SKM-1 (cell line): ENCODE measurements around the gene GLCCI1.
"Not testable (repeated sequence)": the region's sequence is repeated elsewhere in the genome, so short reads cannot be mapped to it uniquely, and the experiment has no call there.

Experiments
- DNase-seq: peaks from one replicate; lab custom pipeline; 2025; ENCODE audit not compliant: unreplicated experiment; lab: John Stamatoyannopoulos, UW

Gene GLCCI1

DNA sequence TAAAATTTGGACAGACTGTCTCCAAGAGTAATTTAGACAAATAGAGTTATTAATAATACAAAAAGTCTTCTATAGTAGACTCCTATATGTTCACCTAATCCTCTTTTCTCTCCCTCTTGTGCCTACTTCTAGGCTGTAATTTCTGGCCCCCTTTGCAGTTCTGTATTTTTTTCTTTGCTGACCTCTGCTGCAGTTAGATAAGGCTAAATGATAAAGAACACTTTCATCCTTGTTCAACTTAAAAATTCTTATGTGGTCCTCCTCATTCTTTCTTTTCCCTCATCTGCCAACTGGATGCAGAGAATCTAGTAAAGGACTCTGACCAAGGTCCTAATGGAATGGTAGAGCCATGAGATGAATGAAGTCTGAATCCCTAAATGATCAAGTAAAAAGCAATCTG lies 20.1 kb downstream of the GLCCI1 start:
- DNase-seq, result no peak

DNA sequence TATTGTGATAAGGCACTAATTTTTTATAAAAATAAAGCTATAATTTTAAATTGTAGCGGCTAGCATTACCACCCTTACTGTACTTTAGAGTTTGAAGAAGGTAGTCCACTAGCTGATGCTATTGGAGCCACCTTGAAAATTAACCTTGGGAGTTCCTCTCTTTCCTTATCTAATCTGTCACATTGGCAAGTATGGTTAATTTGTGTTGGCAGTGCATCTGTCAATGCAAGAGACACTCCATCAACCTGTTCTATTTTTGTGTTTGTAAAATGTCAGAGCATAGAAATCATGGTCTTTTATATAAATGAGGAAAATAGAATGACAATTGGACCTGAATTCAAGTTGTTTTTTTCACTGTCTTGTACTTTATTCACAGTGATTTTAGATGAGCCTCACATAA lies 20.5 kb downstream of the GLCCI1 start:
- DNase-seq, result no peak

DNA sequence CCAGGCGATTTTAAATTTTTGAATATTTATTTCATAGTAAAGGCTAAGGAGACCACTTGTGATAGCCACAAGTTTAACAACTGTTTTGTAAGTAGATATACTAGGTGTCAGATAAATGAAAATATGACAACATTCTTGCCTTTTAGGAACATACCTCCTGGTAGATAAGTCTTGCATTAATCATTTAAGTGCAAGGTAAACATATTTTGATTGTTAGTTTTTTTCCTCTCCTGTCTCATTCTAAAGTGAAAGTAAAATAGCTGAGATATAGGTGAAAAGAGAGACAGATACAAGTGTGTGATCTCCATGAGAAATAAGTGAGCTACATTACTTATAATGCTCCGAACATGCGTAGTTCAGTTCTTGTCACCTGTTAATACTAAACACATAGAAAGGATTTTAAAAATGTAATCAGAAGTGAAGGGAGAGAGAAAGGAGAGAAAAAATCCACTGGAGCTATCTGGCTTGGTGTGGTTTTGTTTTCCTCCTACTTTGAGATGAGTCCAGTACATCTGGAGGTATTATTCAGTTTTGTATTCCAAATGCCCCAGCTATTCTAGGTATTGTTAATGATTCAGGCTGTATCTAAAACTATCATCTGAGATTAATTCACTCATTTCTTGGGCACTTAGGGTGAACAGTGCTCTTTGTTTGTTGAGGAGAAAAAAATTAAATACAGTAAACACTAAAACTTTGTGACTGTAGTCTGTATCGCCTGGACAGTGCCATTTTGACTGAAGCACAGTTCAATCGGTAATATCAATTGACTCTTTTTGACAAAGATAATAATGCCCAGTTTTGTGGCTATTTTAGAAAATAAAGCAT lies 21.2 kb downstream of the GLCCI1 start:
- no peak for DNase-seq

DNA sequence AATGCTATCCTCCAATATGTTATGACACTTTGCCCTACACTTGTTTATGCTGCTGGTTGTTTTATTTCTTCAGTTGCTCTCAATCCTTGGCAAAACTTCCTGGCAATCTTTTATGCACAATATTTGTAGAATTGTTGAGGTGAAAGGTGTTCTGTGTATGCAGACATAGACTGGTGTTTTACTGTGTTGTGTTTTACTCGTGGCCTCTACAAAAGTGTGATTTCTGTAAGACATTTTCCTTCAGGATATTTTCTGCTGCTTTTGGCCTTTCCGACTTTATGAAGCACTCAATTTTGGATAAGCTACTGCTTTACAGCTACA lies 21.8 kb downstream of the GLCCI1 start:
- DNase-seq, result no peak

DNA sequence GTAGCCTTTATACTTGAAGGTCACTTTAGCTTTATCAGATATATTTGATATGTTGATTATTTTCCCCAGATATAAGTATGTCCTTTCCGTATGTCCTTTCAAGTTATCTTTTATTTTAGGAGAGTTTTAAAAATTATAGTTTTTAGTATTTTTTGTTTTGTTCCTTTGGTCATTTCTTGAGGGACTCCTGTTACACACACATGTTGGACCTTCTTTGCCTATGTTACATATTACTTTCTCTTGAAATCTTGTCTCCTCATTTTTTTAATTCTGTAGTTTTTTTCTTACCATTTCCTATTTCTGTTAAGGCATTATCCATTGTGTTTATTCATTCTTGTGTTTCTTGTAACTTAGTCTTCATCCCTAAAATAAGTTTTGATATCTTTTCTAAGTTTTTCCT lies 23.9 kb downstream of the GLCCI1 start:
- no peak for DNase-seq

DNA sequence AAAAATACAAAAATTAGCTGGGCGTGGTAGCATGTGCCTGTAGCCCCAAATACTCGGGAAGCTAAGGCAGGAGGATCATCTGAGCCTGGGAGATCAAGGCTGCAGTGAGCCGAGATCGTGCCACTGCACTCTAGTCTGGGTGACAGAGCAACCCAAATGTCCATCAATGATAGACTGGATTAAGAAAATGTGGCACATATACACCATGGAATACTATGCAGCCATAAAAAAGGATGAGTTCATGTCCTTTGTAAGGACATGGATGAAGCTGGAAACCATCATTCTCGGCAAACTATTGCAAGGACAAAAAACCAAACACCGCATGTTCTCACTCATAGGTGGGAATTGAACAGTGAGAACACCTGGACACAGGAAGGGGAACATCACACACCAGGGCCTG lies 26.8 kb downstream of the GLCCI1 start:
- DNase-seq, result not testable (repeated sequence)

DNA sequence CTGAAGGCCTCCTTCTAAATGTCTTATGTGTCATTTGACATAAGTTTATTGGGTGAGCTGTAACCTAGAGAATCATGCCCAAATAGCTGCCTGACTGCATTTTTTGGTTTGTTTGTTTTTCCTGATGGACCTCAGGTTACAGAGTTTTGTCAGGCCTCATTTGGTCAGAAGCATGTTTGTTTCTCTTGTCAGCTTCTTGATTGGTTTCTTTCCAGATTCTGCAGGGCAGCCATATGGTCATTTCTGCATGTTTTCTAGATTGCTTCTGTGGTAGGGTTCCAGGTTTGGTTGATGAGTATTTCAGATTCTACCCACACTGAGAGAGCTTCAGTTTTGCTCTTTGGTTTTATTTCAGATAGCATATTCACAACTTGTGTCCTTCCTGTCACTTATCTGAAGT lies 28.0 kb downstream of the GLCCI1 start:
- DNase-seq, result no peak

DNA sequence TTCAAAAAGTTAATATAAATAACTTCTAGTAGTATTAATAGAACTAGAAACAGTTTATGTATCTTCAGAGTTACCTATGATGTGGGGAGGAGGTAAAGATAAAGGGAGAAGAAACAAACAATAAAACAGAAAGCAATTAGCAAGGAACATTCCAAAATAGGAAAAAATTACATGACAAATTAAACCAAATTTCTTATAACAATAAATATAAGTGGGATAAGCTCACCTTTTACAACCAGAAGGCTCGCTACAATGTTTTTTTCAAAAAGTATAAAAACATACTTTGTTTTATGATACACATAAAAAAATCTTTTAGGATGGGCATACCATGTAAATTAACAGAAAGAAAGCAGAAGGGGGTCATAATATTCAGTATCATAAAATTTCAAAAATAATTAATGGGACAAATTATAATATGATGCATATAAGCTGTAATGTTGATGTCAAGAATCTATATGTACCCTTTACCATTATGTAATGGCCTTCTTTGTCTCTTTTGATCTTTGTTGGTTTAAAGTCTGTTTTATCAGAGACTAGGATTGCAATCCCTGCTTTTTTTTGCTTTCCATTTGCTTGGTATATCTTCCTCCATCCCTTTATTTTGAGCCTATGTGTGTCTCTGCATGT lies 31.8 kb downstream of the GLCCI1 start:
- no peak for DNase-seq

DNA sequence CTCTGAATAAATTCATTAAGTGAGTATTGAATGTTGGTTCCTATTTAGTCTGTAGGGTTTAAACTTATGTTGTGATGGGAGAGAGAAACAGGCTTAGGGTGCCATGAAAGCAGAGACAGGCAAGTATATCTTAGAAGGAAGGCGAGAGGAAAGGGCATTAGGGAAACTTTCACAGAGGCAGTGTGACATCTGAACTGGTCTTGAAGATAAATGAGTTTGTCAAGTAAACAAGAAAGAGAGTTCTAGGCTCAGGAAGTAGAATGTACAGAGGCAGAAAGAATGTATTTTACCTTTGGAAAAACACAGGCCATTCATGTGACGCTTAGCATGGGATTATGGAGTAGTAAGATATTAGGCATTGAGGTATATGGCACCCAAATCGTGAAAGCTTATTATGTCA lies 34.5 kb downstream of the GLCCI1 start:
- no peak for DNase-seq

DNA sequence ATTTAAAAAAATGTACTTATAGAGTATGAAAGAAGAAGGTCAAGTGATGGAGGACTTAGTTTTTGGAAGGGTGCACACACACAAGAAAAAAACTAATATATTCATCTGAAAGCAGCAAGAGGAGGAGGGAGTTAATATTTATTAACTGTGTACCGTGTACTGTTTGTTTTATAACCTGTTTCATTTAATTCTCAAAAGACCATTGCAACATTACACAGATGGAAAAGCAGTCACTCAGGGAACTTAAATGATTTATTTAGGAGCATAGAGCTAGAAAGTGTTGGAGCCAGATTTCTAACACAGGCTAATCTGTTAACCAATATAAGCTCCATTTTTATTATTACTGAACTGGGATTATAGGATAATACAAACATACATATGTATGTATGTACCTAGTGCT lies 36.7 kb downstream of the GLCCI1 start:
- DNase-seq, result no peak

DNA sequence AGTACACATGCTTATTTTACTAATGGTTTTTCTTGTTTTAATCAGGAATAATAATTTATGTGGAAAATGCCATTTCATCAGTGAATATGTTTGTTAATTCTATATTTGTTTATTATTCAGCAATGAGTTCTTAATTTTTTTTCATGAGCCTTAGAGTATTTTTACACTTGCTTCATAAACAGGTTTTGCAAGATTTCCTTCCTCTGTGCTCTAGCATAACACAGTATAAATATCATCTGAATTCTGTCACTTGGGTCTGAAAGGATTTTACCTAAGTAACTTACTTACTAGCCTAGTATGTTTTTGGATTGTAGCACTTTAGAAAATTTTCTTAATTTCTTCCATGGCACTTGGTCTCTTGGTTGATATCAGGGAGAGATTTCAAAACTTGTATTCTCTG lies 45.8 kb downstream of the GLCCI1 start:
- no peak for DNase-seq

DNA sequence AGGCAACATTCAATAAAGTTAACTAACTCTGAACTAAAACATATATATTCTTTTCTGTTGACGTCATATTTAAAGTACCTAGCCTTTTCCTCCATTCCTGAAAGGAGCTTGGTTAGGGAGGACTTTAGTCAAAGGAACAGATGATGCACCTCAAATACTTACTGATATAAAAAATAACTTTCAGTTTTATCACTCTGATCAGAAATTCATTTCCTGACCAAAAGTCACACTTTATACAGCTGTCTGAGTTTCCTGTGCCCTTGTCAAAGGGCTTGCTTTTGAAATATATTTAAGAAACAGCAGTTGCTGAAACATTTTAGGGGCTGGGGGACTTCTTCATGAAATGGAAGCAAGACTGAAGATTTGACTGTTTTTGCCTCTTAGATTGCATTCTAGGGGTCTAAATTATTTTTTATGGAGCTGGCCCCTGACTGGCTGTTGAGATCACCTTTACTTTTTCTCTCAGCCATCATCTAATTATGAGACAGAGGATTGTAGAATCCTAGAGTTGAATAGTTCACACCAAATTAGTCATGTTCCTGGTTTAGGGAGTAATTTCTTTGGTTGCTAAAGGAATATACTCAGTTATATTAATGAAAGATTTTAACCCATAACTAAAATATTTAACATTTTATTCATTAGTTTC lies 46.6 kb downstream of the GLCCI1 start:
- DNase-seq, result no peak

DNA sequence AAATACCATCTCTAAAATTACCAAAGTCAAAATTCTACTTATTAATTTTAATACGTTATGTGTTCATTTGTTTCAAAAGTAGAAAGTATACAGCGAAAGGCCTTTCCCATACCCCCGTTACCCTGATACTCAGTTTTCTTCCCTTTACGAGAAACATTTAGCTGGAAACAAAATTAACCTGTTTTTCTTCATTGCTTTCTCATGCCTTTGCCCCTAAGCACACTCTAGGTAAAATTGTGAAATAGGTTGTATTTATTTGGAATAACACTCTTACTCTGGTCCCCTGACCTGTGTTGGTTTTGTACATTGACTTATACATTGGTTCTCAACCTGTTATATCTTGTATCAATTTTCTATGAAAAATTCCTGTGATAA lies 47.1 kb downstream of the GLCCI1 start:
- no peak for DNase-seq

DNA sequence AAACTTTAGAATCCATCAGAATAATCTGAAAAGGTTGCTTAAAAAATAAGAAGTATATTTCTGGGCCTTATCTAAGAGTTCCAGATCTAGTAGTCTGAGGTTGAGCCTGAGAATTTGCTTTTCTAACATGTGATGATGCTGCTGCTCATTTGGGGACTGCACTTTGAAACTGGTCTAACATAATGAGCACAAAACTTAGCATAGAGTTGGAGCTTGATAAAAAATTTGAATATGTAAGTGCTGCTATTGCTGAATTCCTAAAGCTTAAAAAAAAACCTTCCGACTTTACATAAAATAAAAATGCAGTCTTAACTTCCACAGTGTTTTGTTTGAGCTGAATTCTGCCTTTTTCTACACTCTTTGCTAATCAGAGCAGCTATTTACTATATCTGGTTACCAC lies 48.8 kb downstream of the GLCCI1 start:
- no peak for DNase-seq

DNA sequence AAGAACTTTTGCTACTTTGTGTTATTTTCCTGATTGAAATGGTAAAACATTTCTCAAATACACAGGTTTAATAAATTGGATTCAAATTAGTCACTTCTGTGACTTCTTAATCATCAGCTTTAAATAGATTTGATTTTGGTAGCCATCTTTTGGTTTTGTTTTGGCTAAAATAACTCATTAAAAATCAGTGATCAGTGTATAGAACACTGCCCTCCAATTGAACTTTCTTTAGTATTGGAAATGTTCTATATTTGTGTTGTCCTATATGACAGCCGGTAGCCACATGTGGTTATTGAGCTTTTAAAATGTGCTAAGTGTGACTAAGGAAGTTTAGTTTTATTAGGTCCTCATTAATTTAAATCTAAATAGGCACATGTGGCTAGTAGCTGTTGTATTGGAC lies 50.4 kb downstream of the GLCCI1 start:
- no peak for DNase-seq

DNA sequence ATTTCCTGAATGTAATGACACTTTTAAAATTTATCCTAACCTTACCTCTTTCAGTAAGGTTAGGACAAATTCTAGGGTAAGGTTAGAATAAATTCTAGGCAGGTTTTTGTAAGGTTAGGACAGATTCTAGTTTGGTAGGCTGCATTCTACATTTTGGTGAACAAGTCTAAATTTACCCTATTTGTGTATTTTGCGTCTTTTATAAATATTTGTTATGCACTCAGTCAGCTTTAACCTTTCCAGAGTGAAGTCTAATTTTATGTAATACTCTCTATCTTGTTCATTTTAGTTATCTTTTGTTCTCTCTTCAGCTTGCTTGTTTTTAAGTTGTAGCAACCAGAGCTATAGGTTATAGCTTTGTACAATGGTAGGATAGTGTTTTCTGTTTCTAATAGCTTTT lies 54.0 kb downstream of the GLCCI1 start:
- DNase-seq, result no peak

DNA sequence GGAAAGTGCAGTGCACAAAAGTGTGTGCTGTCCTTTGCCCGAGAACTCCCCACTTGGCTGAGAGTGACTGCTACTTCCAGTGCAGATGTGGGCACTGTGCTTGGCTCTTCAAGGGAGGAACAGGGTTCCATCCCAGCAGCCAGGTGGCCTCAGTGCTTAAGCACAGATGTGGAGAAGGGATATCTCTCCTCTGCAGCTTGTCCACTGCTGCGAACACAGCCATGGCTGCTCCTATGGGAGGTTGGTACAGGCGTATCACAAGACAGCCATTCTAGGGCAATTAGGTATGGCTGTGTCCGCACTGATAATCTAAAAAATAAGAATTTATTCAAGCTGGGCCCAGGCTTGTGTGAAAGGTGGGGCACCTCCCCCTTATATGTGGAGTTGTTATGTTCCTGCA lies 66.6 kb downstream of the GLCCI1 start:
- DNase-seq, result no peak

DNA sequence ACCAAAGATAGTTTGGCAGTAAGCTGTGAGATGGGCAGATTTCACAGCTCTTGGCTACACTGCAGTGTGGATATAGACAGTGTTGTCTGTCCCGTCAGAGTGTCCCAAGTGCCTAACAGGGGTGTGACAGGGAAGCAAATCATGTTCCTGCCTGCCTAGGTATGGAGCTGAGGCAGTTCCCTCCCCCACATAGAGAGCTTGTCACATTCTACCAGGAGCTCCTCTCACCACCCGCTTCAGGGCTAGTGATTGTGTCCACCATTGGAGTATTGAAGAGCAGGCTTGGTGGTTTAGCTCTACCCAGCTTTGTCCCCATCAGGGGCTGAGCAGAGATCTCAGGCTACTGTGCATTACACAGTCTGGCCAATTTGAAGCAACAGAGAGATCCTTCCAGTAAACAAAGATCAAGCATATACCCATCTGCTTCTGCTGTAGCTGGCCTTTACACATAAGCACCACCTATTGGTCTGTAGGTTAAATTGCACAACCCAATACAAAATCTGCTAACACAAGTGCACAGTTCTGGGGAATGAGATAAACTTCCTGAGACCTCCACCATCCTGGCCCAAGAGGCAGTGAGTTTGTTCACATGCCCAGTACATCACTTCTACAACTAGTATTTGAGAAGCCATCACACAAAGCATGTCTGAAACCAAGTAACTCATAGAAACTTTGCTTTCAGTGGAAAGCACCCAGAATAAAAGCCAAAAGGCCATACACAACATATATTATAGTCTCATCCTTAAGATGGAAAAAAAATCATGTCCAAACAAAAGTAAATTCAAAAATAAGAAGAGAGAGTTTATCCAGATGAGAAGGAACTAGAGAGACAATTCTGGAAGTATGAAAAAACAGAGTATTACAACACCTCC lies 67.3 kb downstream of the GLCCI1 start:
- DNase-seq, result peak; percentile 3

DNA sequence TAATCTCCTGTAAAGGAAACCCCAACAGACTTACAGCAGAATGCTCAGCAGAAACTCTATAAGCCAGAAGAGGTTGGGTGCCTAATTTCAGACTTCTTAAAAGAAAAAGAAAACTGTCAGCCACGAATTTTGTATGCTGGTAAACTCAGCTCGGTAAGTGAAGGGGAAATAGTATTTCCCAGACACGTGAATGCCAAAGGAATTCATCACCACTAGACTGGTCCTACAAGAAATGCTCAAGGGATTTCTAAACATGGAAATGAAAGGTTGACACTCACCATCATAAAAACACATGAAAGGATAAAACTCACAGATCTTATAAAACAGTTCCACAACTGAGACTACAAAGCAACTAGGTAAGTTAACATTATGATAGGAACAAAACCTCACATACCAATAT lies 68.6 kb downstream of the GLCCI1 start:
- no peak for DNase-seq

DNA sequence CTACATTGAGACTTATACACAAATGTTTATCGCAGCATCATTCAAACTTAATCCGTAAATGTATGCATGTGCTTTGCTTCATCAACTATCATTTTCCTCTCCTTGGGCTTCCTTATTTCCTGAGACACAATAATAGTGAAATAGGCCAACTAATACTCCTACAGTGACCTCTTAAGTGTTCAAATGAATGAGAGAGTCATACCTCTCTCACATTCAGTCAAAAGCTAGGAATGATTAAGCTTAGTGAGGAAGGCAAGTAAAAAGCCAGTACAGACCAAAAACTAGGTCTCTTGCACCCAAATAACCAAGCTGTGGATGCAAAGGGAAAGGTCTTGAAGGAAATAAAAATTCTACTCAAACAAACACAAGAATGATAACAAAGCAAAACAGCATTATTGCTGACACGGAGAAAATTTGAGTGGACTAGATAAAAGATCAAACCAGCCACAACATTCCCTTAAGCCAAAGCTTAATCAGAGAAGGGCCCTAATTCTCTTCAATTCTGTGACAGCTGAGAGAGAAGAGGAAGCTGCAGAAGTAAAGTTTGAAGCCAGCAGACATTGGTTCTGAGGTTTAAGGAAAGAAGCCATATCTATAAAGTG lies 72.3 kb downstream of the GLCCI1 start:
- DNase-seq, result no peak
